ENCODE measurements around the gene CACNG1.

GRCh38 chr17:67008101-67008500 is 36.3 kb upstream of the CACNG1 start:
- TF ChIP-seq POLR2A (IDR thresholded peaks at IDR 0.05; ENCODE audit: low read depth, low read length) (no peak), TAF1 (IDR thresholded peaks at IDR 0.05; ENCODE audit: borderline replicate concordance, low read depth, low read length) (no peak), POLR2AphosphoS5 (IDR thresholded peaks at IDR 0.05; ENCODE audit: low read depth, low read length) (no peak)
